Measurements from ENCODE around the gene BAIAP3.
"Not testable (repeated sequence)": the region's sequence is repeated elsewhere in the genome, so short reads cannot be mapped to it uniquely, and the experiment has no call there.

Gene BAIAP3

DNA sequence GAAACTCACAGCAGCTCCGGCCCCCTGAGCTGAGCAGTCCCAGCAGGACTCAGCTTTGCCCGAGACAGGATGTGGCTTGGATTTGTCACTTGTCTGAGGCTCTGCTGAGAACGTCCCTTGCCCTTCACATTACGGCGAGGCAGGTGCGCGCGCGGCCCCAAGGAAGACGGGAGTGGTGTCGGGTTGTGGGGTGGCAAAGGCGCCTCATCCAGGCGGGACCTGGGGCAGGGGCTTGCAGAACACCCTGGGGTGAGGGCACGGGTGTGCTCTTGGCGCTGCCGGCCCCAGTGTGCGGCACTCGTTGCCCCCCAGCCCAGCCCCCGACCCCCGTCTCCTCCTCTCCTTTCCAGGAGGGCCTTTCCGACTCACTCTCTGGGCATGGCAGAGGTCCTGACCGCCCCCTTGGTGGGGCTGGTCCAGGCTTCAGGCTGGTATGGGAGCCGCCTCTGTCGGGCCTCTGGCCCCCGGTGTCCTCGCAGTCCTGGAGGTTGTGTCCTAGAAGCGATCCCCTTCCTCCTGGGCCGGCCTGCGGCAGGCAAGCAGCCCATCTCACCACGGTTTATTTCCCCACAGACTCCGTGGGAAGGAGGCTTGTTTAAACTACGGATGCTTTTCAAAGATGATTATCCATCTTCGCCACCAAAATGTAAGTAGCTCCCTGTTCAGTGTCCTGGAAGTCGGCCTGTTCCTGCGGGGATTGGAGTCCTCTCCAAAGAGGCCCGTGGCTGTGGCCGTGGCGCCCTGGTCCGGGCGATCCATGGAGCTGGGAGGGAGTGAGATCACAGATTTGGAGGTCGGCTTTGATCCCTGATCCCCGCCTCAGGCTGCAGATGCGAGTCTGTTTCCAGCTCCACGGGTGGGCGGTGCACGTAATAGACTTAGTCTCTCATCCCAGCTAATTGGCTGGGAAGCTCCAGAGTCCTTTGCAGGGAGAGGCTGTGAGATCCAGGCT, 18.1 kb upstream of the BAIAP3 start:
- DNase-seq (ENCODE audit: insufficient read length, low spot score) (no peak), FAIRE-seq (no peak)

DNA sequence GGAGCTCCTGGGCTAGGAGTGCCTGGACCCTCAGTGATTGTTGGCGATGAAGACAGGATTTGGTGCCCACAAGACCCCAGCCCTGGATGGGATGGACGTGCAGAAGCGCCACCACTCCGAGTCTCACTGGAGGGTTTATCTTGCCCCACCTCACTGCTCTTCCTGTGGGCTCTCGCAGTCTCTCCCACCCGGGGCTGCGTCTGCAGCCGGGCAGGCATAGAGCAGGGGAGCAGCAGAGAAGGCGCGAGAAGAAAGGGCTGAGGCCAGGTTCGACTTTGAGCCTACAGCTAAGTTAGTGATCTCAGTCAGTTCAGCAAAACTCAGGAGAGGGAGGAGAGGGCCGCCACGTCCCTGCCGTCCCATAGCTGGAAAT, 17.4 kb upstream of the BAIAP3 start:
- no peak for FAIRE-seq
- no peak for DNase-seq (ENCODE audit: insufficient read length, low spot score)

DNA sequence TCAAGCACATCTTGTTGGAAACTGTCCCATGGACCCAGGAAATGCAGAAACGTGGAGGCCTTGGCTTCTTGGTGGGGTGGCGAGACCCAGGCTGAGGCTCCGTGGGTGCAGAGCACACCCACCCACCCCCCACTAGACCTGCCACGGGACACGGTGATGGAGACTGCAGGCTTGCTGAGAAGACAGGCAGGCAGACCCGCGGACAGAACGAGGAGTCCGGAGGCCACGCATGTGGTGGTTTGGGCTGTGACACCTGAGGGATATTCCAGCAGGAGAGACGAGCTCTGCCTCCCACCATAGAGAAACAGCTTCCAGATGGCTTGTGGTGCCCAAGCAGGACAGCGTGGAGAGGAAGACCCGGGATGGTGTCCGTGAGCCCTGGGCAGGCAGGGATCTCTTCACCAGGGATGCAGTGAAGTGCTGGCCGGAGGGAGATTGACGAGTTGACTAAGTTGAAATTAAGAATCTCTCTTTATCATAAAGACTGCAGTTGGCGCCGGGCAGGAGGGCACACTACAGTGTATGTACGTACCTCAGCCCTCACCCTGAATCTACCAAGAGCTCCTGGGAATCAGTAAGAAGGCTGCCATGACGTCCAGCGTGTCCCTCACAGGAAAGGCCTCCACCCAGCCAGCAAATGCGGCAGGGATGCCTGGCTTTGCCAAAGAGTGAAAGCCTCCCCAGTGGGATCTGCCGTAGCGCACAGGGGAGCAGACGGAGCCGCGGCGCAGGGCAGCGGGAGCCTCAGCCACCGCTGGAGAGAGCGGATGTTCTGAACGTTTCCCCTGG, 15.8 kb upstream of the BAIAP3 start:
- DNase-seq (ENCODE audit: insufficient read length, low spot score) (no peak), FAIRE-seq (no peak)

DNA sequence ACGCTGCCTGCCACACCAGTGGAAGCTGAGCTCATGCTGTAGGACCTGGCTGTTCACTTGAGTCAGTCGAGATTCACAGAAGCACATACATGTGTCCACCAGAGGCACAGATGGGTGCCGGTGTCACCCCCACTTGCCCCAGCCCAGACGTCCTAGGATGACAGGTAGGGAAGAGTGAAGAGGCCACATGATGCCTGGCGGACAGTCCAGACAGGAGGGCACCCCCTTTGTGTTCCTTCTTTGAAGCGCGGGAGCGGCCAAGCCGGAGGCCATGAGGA, 15.2 kb upstream of the BAIAP3 start:
- no peak for DNase-seq (ENCODE audit: insufficient read length, low spot score)
- FAIRE-seq = no peak

DNA sequence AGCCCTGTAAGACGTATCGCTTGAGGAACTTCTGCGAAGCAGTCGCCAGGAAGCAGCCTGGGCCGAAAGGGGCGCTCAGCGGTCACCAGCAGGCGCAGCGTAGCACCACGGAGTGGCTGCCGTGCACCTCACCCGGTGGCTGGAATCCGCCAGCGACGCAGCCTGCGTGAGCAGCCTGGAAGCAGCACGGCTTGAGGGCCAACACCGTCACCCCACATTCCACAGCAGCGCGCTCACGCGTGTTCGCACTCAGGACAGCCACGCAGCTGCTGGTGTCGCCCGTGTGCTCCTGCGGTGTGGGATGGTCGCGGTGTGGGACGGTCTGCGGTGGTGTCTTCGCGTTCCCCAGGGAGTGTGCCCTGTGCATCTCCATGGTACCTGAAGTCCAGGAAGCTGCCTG, 14.4 kb upstream of the BAIAP3 start:
- FAIRE-seq (no peak), DNase-seq (ENCODE audit: insufficient read length, low spot score) (no peak)

DNA sequence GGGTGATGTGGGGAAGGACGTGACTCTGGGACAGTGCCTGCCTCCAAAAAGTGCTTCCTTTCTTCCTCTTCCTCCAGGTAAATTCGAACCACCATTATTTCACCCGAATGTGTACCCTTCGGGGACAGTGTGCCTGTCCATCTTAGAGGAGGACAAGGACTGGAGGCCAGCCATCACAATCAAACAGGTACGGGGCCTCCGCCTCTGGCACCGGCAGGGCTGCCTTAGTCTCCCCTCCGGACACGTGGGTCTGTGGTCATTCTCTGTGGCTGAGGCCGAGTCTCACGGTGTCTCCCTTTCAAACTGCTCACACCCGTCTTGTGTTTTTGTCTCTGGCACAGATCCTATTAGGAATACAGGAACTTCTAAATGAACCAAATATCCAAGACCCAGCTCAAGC, 13.3 kb upstream of the BAIAP3 start:
- no peak for FAIRE-seq
- no peak for DNase-seq (ENCODE audit: insufficient read length, low spot score)

DNA sequence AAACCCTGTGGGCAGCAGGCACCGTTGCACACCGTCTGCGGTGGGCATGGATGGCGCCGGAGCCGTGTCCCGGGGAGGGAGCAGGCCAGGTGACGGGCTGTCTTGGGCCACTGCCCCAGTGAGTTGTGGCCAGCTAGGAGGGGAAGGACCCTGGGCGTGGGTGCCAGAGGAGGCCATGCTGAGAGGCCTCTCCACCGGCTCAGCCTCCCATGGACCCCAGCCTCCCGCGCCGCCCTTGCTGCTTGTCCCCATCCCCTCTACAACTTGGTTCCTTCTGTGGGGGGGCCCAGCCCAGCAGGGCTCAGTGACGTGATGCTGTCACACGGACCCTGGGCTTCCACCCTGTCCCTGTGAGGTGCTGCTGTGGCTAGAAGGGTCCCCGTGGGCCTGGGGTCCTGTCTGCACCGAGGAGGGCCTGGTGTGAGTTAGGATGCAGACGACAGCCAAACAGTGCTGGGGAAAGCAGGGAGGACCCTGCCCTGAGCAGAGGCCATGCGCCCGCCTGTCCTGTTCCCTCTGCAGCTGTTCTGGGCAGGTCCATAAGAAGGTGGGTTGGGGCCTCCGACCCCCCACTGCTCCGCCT, 12.7 kb upstream of the BAIAP3 start:
- no peak for FAIRE-seq

DNA sequence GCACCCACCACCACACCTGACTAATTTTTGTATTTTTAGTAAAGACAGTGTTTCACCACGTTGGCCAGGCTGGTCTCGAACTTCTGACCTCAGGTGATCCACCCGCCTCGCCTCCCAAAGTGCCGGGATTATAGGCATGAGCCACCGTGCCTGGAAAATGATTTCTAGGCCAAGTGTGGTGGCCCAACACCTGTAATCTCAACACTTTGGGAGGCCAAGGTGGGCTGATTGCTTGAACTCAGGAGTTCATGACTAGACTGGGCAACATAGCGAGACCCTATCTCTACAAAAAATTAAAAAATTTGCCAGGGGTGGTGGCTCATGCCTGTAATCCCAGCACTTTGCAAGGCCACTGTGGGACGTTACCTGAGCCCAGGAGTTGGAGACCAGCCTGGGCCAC, 11.0 kb upstream of the BAIAP3 start:
- DNase-seq (ENCODE audit: insufficient read length, low spot score) (no peak), FAIRE-seq (no peak)

More for the DNA sequence above, 12.7 kb upstream of the BAIAP3 start:
- no peak for DNase-seq (ENCODE audit: insufficient read length, low spot score)

DNA sequence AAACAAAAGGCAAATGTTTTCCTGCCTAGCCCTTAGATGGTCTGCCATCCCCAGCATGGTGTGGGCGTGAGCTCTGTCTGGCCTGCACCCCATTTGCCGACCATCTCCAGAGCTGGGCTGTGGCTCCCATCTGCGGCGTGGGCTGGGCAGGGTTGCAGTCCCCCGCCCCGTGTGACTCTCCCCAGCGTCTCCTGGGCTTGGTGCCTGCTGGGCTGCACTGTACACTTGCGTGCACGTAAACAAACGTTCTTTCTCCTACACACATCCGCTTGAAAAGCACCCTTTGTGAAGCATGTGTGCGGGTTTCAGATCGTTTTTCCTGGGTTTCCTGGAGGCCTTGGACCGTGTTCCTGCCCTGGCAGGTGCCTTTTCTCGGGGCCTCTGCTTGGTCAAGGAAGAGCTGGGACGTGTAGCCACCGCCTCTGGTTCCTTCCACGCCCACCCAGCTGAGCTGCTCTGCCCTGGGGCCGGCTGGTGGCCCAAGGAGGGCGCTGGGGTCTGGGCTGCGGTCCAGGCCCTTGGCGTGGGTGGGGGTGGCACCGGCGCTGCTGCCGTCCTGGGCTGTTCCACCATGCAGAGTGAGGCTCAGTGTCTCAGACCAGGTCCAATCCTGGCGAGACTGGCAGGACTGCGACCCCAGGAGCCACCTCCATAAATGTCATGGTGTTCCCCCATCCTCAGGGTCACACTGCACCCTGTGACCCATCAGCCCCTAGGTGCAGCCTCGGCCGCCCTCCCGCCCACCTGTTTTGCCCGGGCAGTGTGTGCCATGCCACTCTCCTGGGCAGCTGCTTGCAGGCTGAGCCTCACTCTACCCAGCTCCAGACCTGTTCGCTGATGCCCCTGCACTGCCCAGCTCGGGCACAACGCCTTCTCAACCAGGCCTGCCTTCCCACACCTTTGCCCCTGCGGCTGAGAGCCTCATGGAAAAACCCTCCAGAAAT, 9.9 kb upstream of the BAIAP3 start:
- no peak for DNase-seq (ENCODE audit: insufficient read length, low spot score)
- no peak for FAIRE-seq

DNA sequence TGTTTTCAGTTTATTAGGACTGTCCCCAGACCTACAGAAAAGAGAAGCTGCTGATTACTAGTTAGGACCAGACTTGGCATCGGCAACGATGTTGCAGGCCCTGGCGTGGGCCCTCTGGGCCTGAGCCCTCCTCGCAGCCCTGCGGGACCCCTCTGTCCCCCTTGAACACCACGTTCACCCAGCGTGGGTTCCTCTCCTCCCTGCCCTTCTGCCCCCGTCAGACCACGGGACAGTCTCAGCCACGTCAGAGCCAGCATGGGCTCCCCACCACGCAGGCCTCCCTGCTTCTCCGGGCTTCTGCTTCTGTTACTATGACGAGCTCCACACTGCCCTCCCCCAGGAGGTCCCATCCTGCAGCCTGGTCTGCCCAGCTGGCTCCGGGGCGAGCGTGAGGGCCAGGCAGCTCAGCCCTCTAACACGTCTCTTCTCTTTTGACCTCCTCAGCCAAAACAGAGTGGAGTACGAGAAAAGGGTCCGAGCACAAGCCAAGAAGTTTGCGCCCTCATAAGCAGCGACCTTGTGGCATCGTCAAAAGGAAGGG, 9.1 kb upstream of the BAIAP3 start:
- DNase-seq (ENCODE audit: insufficient read length, low spot score) = no peak
- no peak for FAIRE-seq

DNA sequence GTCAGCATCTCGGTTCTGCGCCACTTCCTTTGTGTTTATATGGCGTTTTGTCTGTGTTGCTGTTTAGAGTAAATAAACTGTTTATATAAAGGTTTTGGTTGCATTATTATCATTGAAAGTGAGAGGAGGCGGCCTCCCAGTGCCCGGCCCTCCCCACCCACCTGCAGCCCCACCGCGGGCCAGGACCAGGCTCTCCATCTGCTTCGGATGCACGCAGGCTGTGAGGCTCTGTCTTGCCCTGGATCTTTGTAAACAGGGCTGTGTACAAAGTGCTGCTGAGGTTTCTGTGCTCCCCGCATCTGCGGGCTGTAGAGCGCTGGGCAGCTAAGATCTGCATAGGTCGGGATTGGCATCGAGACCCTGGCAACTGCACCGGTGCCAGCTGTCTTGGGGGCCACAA, 8.2 kb upstream of the BAIAP3 start:
- DNase-seq (ENCODE audit: insufficient read length, low spot score) (no peak), FAIRE-seq (no peak)

DNA sequence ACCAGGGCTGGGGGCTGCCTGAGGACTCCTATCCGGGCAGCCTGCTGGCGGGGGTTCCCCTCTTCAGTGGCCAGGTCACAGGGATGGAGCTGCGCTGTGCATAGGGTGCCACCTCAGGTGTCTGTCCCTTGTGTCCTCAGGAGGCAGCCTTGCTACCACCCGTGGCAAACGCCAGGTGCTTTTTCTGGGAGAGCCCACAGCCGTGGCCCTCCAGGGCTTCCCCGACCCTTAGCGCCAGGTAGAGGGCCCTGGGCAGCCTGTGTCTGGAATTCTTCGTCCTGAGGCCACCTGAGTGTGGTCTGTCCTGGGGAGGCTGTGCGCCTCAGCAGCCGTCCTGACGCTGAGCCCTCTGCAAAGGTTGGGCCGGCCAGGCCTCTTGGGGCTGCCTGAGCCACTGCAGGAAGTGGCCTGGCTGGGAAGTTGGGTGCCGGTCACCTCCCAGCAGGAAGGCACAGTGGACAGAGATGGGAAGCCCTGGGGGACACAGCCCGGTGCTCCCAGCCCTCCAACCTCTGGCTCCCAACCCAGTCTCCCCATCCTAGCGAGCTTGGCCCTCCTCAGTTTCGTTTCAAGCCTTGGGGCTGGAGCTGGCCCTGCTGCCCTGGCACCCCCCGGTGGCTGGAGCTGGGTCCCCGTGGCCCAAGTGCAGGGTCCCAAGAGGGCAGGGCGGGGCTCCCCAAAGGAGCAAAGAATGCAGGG, 7.6 kb upstream of the BAIAP3 start:
- DNase-seq (ENCODE audit: insufficient read length, low spot score) (no peak), FAIRE-seq (no peak)

DNA sequence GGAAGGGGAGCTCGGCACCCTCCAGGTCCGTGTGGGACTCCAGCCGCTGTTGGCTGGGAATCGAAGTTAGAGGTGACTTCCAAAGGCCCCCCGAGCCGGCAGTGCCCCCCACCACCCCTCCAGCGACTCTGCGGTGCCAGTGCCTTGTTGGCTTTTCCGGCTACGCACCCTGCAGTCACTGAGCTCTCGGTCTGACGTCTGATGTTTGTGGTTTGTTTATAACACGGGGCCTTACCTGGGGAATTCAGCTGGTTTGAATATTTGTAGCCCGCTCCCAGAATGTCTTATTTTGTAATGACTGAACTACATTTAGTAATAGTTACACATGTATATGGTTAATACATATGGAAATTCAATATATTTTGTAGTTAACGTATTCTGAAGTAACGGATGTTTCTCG, 7.1 kb upstream of the BAIAP3 start:
- DNase-seq (ENCODE audit: insufficient read length, low spot score) = no peak
- no peak for FAIRE-seq

DNA sequence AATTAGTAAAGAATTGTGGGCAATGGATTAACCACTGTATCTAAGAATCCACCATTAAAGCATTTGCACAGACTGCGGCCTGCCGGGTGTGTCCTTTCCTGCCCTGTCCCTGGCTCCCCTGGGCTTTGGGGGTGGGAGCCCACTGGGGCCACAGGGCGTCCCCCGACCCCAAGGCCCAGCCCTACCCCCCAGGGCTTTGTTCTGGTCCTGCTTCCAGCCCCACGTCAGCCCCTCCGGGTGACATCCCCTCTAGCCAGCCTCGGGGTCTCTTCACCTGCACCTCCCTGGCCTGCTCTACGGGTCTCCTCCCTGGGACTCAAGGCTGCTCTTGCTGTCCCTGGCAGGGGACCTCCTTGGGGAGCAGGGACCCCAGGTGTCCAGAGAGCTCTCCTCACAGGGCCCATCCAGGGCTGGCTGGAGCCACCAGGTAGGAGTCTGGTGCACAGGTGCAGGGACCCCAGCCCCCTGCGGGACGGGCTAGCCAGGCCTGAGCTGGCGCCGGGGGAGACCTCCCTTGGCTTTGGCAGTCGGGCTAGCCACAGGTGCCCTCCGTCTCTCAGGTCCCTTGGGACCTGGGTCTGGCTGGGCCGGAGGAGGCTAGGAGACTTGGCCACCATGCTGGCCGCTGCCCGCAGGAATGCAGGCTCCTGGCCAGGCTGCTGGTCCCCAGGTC, 6.4 kb upstream of the BAIAP3 start:
- FAIRE-seq = no peak
- DNase-seq (ENCODE audit: insufficient read length, low spot score) = no peak

DNA sequence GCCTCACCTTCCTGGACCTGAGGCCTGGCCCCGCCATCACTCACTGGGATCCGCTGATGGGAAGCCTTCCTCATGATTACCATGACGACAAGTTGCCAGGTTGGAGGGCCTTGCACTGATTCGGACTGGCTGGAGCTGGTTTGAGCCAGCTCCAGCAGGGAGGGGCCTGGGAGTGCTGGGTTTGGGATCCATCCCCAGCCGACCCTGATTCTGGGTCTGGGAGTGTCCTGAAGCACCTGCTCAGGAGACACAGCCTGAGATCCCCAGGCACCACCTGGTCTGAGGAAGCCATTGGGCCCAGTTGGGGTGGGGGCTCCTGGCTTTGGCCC, 5.9 kb upstream of the BAIAP3 start:
- DNase-seq (ENCODE audit: insufficient read length, low spot score) (no peak), FAIRE-seq (no peak)

DNA sequence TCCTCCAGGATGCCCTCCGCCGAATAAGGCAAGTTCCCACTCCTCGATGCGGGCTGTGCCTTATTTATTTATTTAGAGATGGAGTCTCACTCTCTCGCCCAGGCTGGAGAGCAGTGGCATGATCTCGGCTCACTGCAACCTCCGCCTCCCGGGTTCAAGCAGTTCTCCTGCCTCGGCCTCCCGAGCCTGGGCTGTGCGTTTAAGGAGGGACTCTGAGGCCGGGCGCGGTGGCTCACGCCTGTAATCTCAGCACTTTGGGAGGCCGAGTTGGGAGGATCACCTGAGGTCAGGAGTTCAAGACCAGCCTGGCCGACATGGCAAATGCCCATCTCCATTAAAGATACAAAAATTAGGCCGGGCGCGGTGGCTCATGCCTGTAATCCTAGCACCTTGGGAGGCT, 5.3 kb upstream of the BAIAP3 start:
- DNase-seq (ENCODE audit: insufficient read length, low spot score); FAIRE-seq: not testable (repeated sequence)

DNA sequence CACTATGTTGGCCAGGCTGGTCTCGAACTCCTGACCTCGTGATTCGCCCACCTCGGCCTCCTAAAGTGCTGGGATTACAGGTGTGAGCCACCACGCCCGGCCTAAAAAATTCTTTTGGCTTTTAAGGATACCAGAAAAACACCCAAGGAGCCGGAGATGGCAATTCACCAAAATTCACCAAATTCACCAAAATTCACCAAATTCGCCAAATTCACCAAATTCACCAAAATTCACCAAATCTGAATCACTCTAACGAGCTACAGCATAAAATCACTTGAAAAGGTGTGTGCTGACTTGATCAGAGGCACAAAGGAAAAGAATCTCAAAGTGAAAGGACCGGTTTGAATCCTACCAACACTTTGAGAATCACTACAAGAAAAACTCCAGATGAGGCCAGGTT, 4.5 kb upstream of the BAIAP3 start:
- FAIRE-seq; DNase-seq (ENCODE audit: insufficient read length, low spot score): not testable (repeated sequence)

DNA sequence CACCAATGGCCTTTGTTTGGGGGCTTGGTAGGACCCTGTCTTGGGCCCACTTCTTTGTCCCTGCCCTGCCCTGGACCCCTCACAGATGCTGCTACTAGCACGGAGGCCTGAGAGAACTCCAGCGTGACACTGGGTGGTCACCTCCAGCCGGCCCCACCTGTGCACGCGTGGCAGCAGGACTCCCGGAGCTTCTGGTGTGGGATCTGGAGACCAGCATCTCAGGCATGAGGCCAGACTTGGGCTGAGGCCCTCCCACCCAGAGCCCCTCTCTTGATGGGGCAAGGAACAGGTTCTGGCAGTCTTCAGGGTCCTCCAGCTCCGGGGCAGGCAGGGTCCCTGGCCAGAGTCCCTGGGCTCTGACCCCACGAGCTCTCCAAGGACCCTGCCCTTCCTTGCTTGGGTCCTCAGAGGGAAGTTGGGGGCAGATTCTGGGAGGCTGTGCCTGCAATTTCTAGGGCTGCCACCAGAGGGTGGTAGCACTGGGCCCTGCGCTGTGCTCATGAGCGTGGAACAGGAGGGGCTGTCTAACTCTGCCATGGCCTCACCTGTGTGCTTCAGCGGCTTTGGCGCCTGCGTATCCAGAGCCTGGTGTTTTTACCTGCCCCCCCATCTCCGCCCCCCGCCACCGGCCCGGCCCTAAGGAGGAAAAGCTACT, 3.1 kb upstream of the BAIAP3 start:
- FAIRE-seq (no peak), DNase-seq (ENCODE audit: insufficient read length, low spot score) (no peak)
